PC-3 (cell line): Measurements from ENCODE around the gene MYB. TPM values are rescaled to one million over a fixed set of nuclear protein-coding genes. Genes with fewer than 3 reads are reported as not detected.

Experiments used
- ATAC-seq: fragments of 200-7000 bp; cut with Tn5 transposase; 2 replicates; pipeline ENCODE4 v1.9.1; 2020; ENCODE audit warnings: mild to moderate bottlenecking, moderate library complexity
- BruUV-seq: library from RNA; stranded (reverse); fragments of 400-500 nt; replicated peaks from 2 replicates; lab custom pipeline; 2021; lab: Mats Ljungman, UMichigan
- CTCF ChIA-PET: fragments of 300-600 bp; sonication (Branson Sonifier 250); formaldehyde crosslinking; loops from one replicate; lab custom pipeline; 2022; ENCODE audit warnings: antibody characterized with exemption; lab: Charles Lee
- POLR2A ChIA-PET: fragments of 300-600 bp; sonication (Branson Sonifier 250); formaldehyde crosslinking; loops from one replicate; lab custom pipeline; 2022; ENCODE audit warnings: antibody characterized with exemption; ENCODE audit not compliant: unreplicated experiment; lab: Charles Lee
- DNase-seq: peaks from one replicate; pipeline ENCODE4 v3.0.0-alpha.2; 2015
- H2AFZ ChIP-seq: fragments of 300-600 bp; sonication (generic); 2 replicates; pipeline ENCODE4 v1.6.0; 2016; ENCODE audit warnings: antibody characterized with exemption, low read length
- H3F3A ChIP-seq: fragments of 300-600 bp; sonication (generic); one replicate; pipeline ENCODE4 v1.6.0; 2017; ENCODE audit warnings: antibody characterized with exemption, low read length, control low read depth, mild to moderate bottlenecking; ENCODE audit not compliant: unreplicated experiment
- H3K27ac ChIP-seq: fragments of 300-600 bp; sonication (generic); 2 replicates; pipeline ENCODE4 v1.5.1; 2016; ENCODE audit warnings: mild to moderate bottlenecking, low read length
- H3K27me3 ChIP-seq: fragments of 300-600 bp; sonication (generic); 2 replicates; pipeline ENCODE4 v1.6.1; 2016; ENCODE audit warnings: low read length, mixed read lengths
- H3K36me3 ChIP-seq: fragments of 300-600 bp; sonication (generic); 2 replicates; pipeline ENCODE4 v1.6.1; 2016; ENCODE audit warnings: low read depth, mixed run types, low read length, mixed read lengths
- H3K4me1 ChIP-seq: fragments of 300-600 bp; sonication (generic); 2 replicates; pipeline ENCODE4 v1.5.1; 2016; ENCODE audit warnings: low read length; ENCODE audit not compliant: insufficient read depth
- H3K4me2 ChIP-seq: fragments of 300-600 bp; sonication (generic); 2 replicates; pipeline ENCODE4 v1.6.0; 2016; ENCODE audit warnings: low read length
- H3K4me3 ChIP-seq: fragments of 300-600 bp; sonication (generic); 2 replicates; pipeline ENCODE4 v1.5.1; 2016; ENCODE audit warnings: mild to moderate bottlenecking, low read length, mixed read lengths
- H3K79me2 ChIP-seq: fragments of 300-600 bp; sonication (generic); 2 replicates; pipeline ENCODE4 v1.6.1; 2017; ENCODE audit warnings: low read length, mixed read lengths
- H3K9ac ChIP-seq: fragments of 300-600 bp; sonication (generic); 2 replicates; pipeline ENCODE4 v1.6.0; 2016; ENCODE audit warnings: mild to moderate bottlenecking, low read length
- H3K9me2 ChIP-seq: fragments of 300-600 bp; sonication (generic); replicated peaks from 2 replicates; pipeline ENCODE4 v1.6.1; 2016; ENCODE audit warnings: mixed run types, low read length, mixed read lengths
- H3K9me3 ChIP-seq: fragments of 300-600 bp; sonication (generic); 2 replicates; pipeline ENCODE4 v1.6.1; 2016; ENCODE audit warnings: low read length, mixed read lengths
- H4K20me1 ChIP-seq: fragments of 300-600 bp; sonication (generic); 2 replicates; pipeline ENCODE4 v1.6.1; 2016; ENCODE audit warnings: low read length, mixed read lengths
- EZH2 ChIP-seq: fragments of 300-600 bp; sonication (generic); IDR thresholded peaks from one replicate; pipeline ENCODE4 v1.6.1; 2017; ENCODE audit warnings: antibody characterized with exemption, mild to moderate bottlenecking, low read length; ENCODE audit not compliant: unreplicated experiment
- EZH2phosphoT487 ChIP-seq: fragments of 300-600 bp; sonication (generic); IDR thresholded peaks from 2 replicates; pipeline ENCODE4 v1.6.1; 2018; ENCODE audit warnings: mild to moderate bottlenecking, antibody characterized with exemption, low read length, borderline replicate concordance
- intact Hi-C: fragments of 100-400 bp; cut with micrococcal nuclease; formaldehyde crosslinking; loops from 2 replicates; pipeline ENCODE4 v1.9.0; 2023
- total RNA-seq: library from RNA; depleted of rRNA; stranded (reverse); fragments of >200 nt; gene quantifications from 2 replicates; pipeline ENCODE4 v1.2.3, GENCODE V29; 2014
- TF ChIP-seq, protein P1 (sequence below): fragments of 300-600 bp; sonication (generic); conservative IDR thresholded peaks from 2 replicates; pipeline ENCODE4 v1.5.1; 2017; ENCODE audit warnings: antibody characterized with exemption, low read depth, mild to moderate bottlenecking, low read length

MYB gene
- total RNA-seq, 1 experiment from 2014 or later = 4.4 TPM

DNA sequence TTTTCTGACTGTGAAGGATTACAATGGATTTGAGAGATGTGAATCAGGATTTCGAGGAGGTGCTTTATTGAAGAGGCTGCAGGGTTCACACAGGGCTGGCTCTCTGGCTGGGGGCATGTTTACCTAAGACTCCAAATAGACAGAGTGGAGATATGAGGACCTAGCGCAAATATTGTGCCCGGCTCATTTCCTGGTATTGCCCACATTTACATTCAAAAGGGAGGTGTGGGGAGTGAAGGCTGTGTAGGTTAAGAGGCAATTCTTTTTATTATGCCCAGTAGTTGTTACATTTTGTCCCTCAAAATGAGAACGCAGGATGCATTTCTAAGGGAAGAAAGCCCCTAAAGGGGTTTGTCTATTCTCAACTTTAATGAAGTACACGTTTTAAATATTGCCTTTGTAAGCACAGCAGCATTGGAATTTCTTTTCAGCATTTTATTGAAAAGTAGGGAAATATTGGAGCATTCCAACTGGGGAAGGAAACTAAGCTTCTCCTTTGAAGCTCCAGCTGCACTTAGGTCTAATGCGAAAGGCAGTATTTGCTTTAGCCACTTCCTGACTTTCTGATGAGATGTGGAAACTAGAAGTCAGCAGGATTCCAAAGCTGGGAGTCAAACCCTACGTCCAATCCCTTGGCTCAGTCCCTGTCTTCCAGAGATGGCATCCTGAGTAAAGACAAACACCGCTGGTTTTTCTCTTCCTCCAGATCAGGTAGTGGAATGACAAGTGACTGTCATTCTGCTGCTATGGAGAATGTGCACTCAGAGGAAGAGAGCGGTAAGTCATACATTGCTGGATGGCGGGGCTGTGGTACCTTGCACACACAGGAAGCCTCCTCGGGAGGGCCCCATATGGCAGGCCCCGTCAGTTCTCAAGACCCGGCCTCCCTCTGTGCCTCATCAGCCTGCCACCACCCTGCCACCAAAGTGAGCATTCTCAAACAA lies 70.7 kb downstream of the MYB start:
- Histone ChIP-seq H3K9ac (no peak overlapping the region), H3K9me2 (no peaks in the 10 kb centered on the region), H3K4me2 (no peak overlapping the region), H3K79me2 (no peaks in the 10 kb centered on the region), H3K27me3 (no peaks in the 10 kb centered on the region), H2AFZ (no peak overlapping the region), H3K36me3 (no peaks in the 10 kb centered on the region), H4K20me1 (no peaks in the 10 kb centered on the region), H3K9me3 (no peaks in the 10 kb centered on the region), H3F3A (no peaks in the 10 kb centered on the region), H3K27ac (0 out of 2 replicates have a peak overlapping the region, but pooled peaks have one; percentile 16), H3K4me1 (peaks cover 15% of the 10 kb centered on the region; the same call in 1 of the 2 replicates), H3K4me3 (no peak overlapping the region)
- POLR2A ChIA-PET = no interaction called here
- ATAC-seq = no peak; the same call in 1 of the 2 replicates
- CTCF ChIA-PET = no interaction called here
- peak; percentile 54 for DNase-seq
- intact Hi-C loops = no loop called here
- no TSS peak for BruUV-seq
- no peak for TF ChIP-seq EZH2phosphoT487
- no peak for TF ChIP-seq EZH2
- TF ChIP-seq, protein P1, sequence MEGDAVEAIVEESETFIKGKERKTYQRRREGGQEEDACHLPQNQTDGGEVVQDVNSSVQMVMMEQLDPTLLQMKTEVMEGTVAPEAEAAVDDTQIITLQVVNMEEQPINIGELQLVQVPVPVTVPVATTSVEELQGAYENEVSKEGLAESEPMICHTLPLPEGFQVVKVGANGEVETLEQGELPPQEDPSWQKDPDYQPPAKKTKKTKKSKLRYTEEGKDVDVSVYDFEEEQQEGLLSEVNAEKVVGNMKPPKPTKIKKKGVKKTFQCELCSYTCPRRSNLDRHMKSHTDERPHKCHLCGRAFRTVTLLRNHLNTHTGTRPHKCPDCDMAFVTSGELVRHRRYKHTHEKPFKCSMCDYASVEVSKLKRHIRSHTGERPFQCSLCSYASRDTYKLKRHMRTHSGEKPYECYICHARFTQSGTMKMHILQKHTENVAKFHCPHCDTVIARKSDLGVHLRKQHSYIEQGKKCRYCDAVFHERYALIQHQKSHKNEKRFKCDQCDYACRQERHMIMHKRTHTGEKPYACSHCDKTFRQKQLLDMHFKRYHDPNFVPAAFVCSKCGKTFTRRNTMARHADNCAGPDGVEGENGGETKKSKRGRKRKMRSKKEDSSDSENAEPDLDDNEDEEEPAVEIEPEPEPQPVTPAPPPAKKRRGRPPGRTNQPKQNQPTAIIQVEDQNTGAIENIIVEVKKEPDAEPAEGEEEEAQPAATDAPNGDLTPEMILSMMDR = no peak

DNA sequence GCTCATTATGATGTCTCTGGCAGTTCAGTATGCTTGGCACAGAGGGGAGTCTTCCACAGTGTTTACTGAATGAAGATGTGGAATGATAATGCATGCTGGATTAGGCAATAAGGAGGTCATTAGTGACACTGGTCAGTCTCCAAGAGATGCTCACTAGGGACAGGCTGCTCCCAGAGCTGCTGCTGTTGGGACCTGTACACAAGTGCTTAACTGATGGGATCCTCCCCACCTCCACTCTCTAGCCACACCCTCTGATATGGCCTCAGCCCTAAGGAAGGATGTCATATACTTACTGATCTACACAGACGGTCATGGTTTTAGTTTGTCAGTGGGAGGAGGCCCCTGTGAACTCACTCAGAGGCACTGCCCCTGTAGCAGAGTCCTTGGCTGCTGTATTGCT lies 73.4 kb downstream of the MYB start:
- ATAC-seq = no peak
- CTCF ChIA-PET = no interaction called here
- TF ChIP-seq EZH2phosphoT487 (no peak), EZH2 (no peak)
- TF ChIP-seq, protein P1 = no peak

More for the DNA sequence above, 73.4 kb downstream of the MYB start:
- no peak overlapping the region for H2AFZ ChIP-seq
- no peak overlapping the region for H3K4me3 ChIP-seq
- no TSS peak for BruUV-seq
- no peaks in the 10 kb centered on the region for H3K27me3 ChIP-seq
- POLR2A ChIA-PET = no interaction called here
- H3F3A ChIP-seq = no peaks in the 10 kb centered on the region
- no peaks in the 10 kb centered on the region for H3K79me2 ChIP-seq
- no peaks in the 10 kb centered on the region for H3K36me3 ChIP-seq
- peaks cover 23% of the 10 kb centered on the region; the same call in 1 of the 2 replicates for H3K4me1 ChIP-seq
- H3K27ac ChIP-seq = no peak overlapping the region
- no peak overlapping the region for H3K9ac ChIP-seq
- no peak for DNase-seq
- H3K9me3 ChIP-seq = no peaks in the 10 kb centered on the region
- H3K4me2 ChIP-seq = no peak overlapping the region
- H4K20me1 ChIP-seq = no peaks in the 10 kb centered on the region
- H3K9me2 ChIP-seq = no peaks in the 10 kb centered on the region
- intact Hi-C loops = no loop called here
